GM12891 (cell line): Measurements from ENCODE around the gene PLCL1.

ENCODE experiments used
- PAX5 ChIP-seq: IDR thresholded peaks from 2 replicates; pipeline ENCODE4 v1.6.1; 2011; ENCODE audit warnings: low read length, moderate library complexity, mild to moderate bottlenecking; ENCODE audit not compliant: insufficient read depth, severe bottlenecking
- POLR2A ChIP-seq: IDR thresholded peaks from 2 replicates; pipeline ENCODE4 v1.6.1; 2011; ENCODE audit warnings: low read depth, low read length, control low read depth
- POLR2AphosphoS5 ChIP-seq: IDR thresholded peaks from 2 replicates; pipeline ENCODE4 v1.6.1; 2011; ENCODE audit warnings: low read depth, low read length, control low read depth
- POU2F2 ChIP-seq: IDR thresholded peaks from 2 replicates; pipeline ENCODE4 v1.6.1; 2011; ENCODE audit warnings: low read depth, mild to moderate bottlenecking, control low read depth, low read length, moderate library complexity
- SPI1 ChIP-seq: IDR thresholded peaks from 2 replicates; pipeline ENCODE4 v1.6.1; 2011; ENCODE audit warnings: low read depth, low read length, control low read depth
- TAF1 ChIP-seq: IDR thresholded peaks from 2 replicates; pipeline ENCODE4 v1.6.1; 2011; ENCODE audit warnings: low read depth, low read length, control low read depth

GRCh38 chr2:198102120-198102519 lies 297.7 kb downstream of the PLCL1 start:
- TF ChIP-seq POLR2A (no peak), TAF1 (no peak), POLR2AphosphoS5 (no peak), POU2F2 (no peak), SPI1 (no peak), PAX5 (no peak)
